VCaP (cell line): ENCODE data around the gene CCDC97.
"Not testable (repeated sequence)": the region's sequence is repeated elsewhere in the genome, so short reads cannot be mapped to it uniquely, and the experiment has no call there.

ENCODE experiments used
- H3K27ac ChIP-seq: fragments of 450-650 bp; 2 replicates; pipeline ENCODE4 v1.5.1; 2017
- CTCF ChIP-seq: fragments of 450-650 bp; conservative IDR thresholded peaks from 2 replicates; pipeline ENCODE4 v1.5.1; 2017; ENCODE audit warnings: mild to moderate bottlenecking, moderate library complexity

CCDC97 gene

GRCh38 chr19:41364524-41365391 lies 54.8 kb downstream of the CCDC97 start:
- H3K27ac ChIP-seq, result peak overlapping the region; percentile 87

GRCh38 chr19:41366089-41366488 lies 56.1 kb downstream of the CCDC97 start:
- no peak overlapping the region for H3K27ac ChIP-seq
- TF ChIP-seq CTCF, result no peak

More at GRCh38 chr19:41364524-41365391, 54.8 kb downstream of the CCDC97 start:
- no peak for TF ChIP-seq CTCF

- no peak for TF ChIP-seq CTCF
- H3K27ac ChIP-seq, result no peak overlapping the region
Observed at GRCh38 chr19:41367848-41368301, 57.9 kb downstream of the CCDC97 start.

GRCh38 chr19:41369769-41370168 lies 59.8 kb downstream of the CCDC97 start:
- TF ChIP-seq CTCF, result no peak
- H3K27ac ChIP-seq, result no peak overlapping the region

GRCh38 chr19:41371119-41371518 lies 61.1 kb downstream of the CCDC97 start:
- H3K27ac ChIP-seq, result not testable (repeated sequence)

- no peak overlapping the region for H3K27ac ChIP-seq
- no peak for TF ChIP-seq CTCF
Observed at GRCh38 chr19:41371541-41371940, 61.6 kb downstream of the CCDC97 start.

GRCh38 chr19:41372501-41372900 lies 62.5 kb downstream of the CCDC97 start:
- H3K27ac ChIP-seq, result no peak overlapping the region
- TF ChIP-seq CTCF, result no peak

GRCh38 chr19:41373993-41374392 lies 64.0 kb downstream of the CCDC97 start:
- TF ChIP-seq CTCF, result no peak
- peak overlapping the region; percentile 35 for H3K27ac ChIP-seq
